GM12864 (cell line): ENCODE data around the gene SLC9A3.
"Not testable (repeated sequence)": the region's sequence is repeated elsewhere in the genome, so short reads cannot be mapped to it uniquely, and the experiment has no call there.

Experiments
- DNase-seq: peaks from one replicate; pipeline ENCODE4 v3.0.0-alpha.2; 2011; ENCODE audit warnings: low read depth
- H3K4me3 ChIP-seq: 2 replicates; pipeline ENCODE4 v1.5.1; 2011; ENCODE audit warnings: mild to moderate bottlenecking, low read depth, low read length, control low read depth
- CTCF ChIP-seq: IDR thresholded peaks from 2 replicates; pipeline ENCODE4 v1.5.1; 2011; ENCODE audit warnings: low read depth, mild to moderate bottlenecking, moderate library complexity, low read length, control low read depth, inconsistent platforms; ENCODE audit errors: missing control alignments

The SLC9A3 gene

GRCh38 chr5:488241-488640 is 36.0 kb downstream of the SLC9A3 start:
- TF ChIP-seq CTCF: no peak

GRCh38 chr5:486597-486996 is 37.7 kb downstream of the SLC9A3 start:
- not testable (repeated sequence) for H3K4me3 ChIP-seq, DNase-seq

More at GRCh38 chr5:488241-488640, 36.0 kb downstream of the SLC9A3 start:
- no peak for DNase-seq
- no peak overlapping the region for H3K4me3 ChIP-seq

GRCh38 chr5:485946-486491 is 38.2 kb downstream of the SLC9A3 start:
- no peak for TF ChIP-seq CTCF
- H3K4me3 ChIP-seq: no peak overlapping the region
- DNase-seq: no peak

- no peak overlapping the region for H3K4me3 ChIP-seq
- no peak for TF ChIP-seq CTCF
- DNase-seq: no peak
Measured at GRCh38 chr5:485113-485945, 38.9 kb downstream of the SLC9A3 start.

GRCh38 chr5:484556-484955 is 39.7 kb downstream of the SLC9A3 start:
- no peak for TF ChIP-seq CTCF
- no peak overlapping the region for H3K4me3 ChIP-seq
- no peak for DNase-seq

GRCh38 chr5:483434-484140 is 40.7 kb downstream of the SLC9A3 start:
- TF ChIP-seq CTCF: no peak
- DNase-seq: no peak
- no peak overlapping the region for H3K4me3 ChIP-seq

GRCh38 chr5:483011-483410 is 41.2 kb downstream of the SLC9A3 start:
- H3K4me3 ChIP-seq: no peak overlapping the region
- no peak for DNase-seq
- no peak for TF ChIP-seq CTCF
